HepG2 (cell line): ENCODE data around the gene ORM1. TPM values are rescaled to one million over a fixed set of nuclear protein-coding genes. Genes with fewer than 3 reads are reported as not detected.

ENCODE experiments used
- ZBTB40 ChIP-seq, 2 experiments: fragments of 450-650 bp in 1 of 2; sonication (generic) in 1 of 2; formaldehyde crosslinking in 1 of 2; IDR thresholded peaks; 2 replicates each; pipeline versions ENCODE4 v1.6.1 to v1.8.0; 2016 to 2022; ENCODE audit warnings: antibody characterized with exemption in 1 of 2, mild to moderate bottlenecking in 1 of 2, missing genetic modification reagents in 1 of 2
- ZNF362 ChIP-seq: sonication (generic); formaldehyde crosslinking; IDR thresholded peaks from 2 replicates; pipeline ENCODE4 v1.4.0; 2020; ENCODE audit warnings: missing genetic modification reagents, mild to moderate bottlenecking, borderline replicate concordance
- ZNF431 ChIP-seq: sonication (generic); formaldehyde crosslinking; IDR thresholded peaks from 2 replicates; pipeline ENCODE4 v1.9.0; 2022; ENCODE audit warnings: missing genetic modification reagents, low read depth, mild to moderate bottlenecking, borderline replicate concordance
- polyA plus RNA-seq, 8 experiments: library from polyadenylated mRNA; depleted of rRNA in 3 of 8; stranded (reverse) in 7 of 8; unstranded in 1 of 8; fragments of >200 nt; fragmentation: Illumina TruSeq in 4 of 8; extraction: Trizol in 4 of 8; gene quantifications; 2 replicates each; pipeline versions ENCODE4 v1.2.1 to v1.2.3, GENCODE V29; 2011 to 2016; ENCODE audit warnings: low read depth in 4 of 8, missing spikeins in 1 of 8, mixed read lengths in 1 of 8; ENCODE audit not compliant: insufficient read depth in 1 of 8
- total RNA-seq, 5 experiments: library from RNA; depleted of rRNA; stranded (reverse); fragments of >200 nt; fragmentation: Illumina TruSeq; extraction: Trizol; gene quantifications; 2 replicates each; pipeline ENCODE4 v1.2.3, GENCODE V29; 2016; ENCODE audit warnings: low read depth in 1 of 5
- TF ChIP-seq, protein P1 (sequence below): sonication (generic); formaldehyde crosslinking; conservative IDR thresholded peaks from 2 replicates; pipeline ENCODE4 v1.8.0; 2022; ENCODE audit warnings: low read depth, missing genetic modification reagents

ORM1 gene
- total and polyA plus RNA-seq, 2 of the 13 experiments (the other 11 are each of a cell fraction or from before 2014, with no cell fraction given), result 699 to 1,180 TPM

- TF ChIP-seq ZBTB40 (IDR thresholded peaks at IDR 0.05) (no peak), ZBTB40 (CRISPR knock-in tag; IDR thresholded peaks at IDR 0.05) (peak; percentile 13; the same call in 1 of the 2 replicates), ZNF431 (CRISPR knock-in tag) (no peak), ZNF362 (CRISPR knock-in tag) (no peak)
- TF ChIP-seq, protein P1, sequence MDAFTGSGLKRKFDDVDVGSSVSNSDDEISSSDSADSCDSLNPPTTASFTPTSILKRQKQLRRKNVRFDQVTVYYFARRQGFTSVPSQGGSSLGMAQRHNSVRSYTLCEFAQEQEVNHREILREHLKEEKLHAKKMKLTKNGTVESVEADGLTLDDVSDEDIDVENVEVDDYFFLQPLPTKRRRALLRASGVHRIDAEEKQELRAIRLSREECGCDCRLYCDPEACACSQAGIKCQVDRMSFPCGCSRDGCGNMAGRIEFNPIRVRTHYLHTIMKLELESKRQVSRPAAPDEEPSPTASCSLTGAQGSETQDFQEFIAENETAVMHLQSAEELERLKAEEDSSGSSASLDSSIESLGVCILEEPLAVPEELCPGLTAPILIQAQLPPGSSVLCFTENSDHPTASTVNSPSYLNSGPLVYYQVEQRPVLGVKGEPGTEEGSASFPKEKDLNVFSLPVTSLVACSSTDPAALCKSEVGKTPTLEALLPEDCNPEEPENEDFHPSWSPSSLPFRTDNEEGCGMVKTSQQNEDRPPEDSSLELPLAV (CRISPR knock-in tag), result 0 out of 2 replicates have a peak, but pooled peaks have one; percentile 40
Measured at GRCh38 chr9:114308361-114308950, 14.4 kb upstream of the ORM1 start (continued).
